Upper lobe of right lung (tissue), 1 donor: ENCODE measurements around the gene TGM3. TPM values are rescaled to one million over a fixed set of nuclear protein-coding genes. Genes with fewer than 3 reads are reported as not detected.

Source experiments
- ATAC-seq: fragments of 200-7000 bp; cut with Tn5 transposase; one replicate; pipeline ENCODE4 v1.9.1; 2020; ENCODE audit warnings: mild to moderate bottlenecking, moderate library complexity
- DNase-seq: peaks from one replicate; pipeline ENCODE4 v3.0.0-alpha.2; 2020
- H3K27ac ChIP-seq: fragments of 200-600 bp; one replicate; pipeline ENCODE4 v1.8.0; 2022
- H3K27me3 ChIP-seq: fragments of 200-600 bp; one replicate; pipeline ENCODE4 v1.8.0; 2022; ENCODE audit warnings: mild to moderate bottlenecking
- H3K36me3 ChIP-seq: fragments of 200-600 bp; one replicate; pipeline ENCODE4 v1.8.0; 2022
- H3K4me1 ChIP-seq: fragments of 200-600 bp; one replicate; pipeline ENCODE4 v1.8.0; 2022
- H3K4me3 ChIP-seq: fragments of 200-600 bp; one replicate; pipeline ENCODE4 v1.8.0; 2022; ENCODE audit warnings: mild to moderate bottlenecking
- H3K9me3 ChIP-seq: fragments of 200-600 bp; one replicate; pipeline ENCODE4 v1.8.0; 2022
- CTCF ChIP-seq: fragments of 200-600 bp; IDR thresholded peaks from one replicate; pipeline ENCODE4 v1.8.0; 2022; ENCODE audit warnings: antibody characterized with exemption
- intact Hi-C: fragments of 100-400 bp; cut with DNase I; formaldehyde crosslinking; loops from one replicate; pipeline ENCODE4 v1.11.0; 2022
- total RNA-seq: library from RNA; stranded (reverse); fragmentation: NEBNext Ultra II Directional; extraction: Animal tissue kit (Norgen Biotek cat#: 25700); gene quantifications from one replicate; pipeline ENCODE4 v1.2.1, GENCODE V29; 2021
- donor health status: DM: no; HTN: yes; CAD: no; lungs with severe emphysema.

The TGM3 gene
- total RNA-seq, 1 donor from 2014 or later = not detected

- no peak overlapping the region for H3K27ac ChIP-seq
- ATAC-seq (no peak), DNase-seq (no peak)
- intact Hi-C loops = no loop called here
- H3K4me1 ChIP-seq = no peaks in the 10 kb centered on the region
- H3K9me3 ChIP-seq = peaks cover 9% of the 10 kb centered on the region
- H3K4me3 ChIP-seq = no peak overlapping the region
- H3K36me3 ChIP-seq = no peaks in the 10 kb centered on the region
- no peaks in the 10 kb centered on the region for H3K27me3 ChIP-seq
- TF ChIP-seq CTCF = no peak
Measured at GRCh38 chr20:2363187-2363586, 67.4 kb downstream of the TGM3 start.

- Histone ChIP-seq H3K9me3 (peaks cover 9% of the 10 kb centered on the region), H3K27ac (no peak overlapping the region), H3K36me3 (no peaks in the 10 kb centered on the region), H3K4me3 (no peak overlapping the region), H3K4me1 (no peaks in the 10 kb centered on the region), H3K27me3 (no peaks in the 10 kb centered on the region)
- intact Hi-C loops = no loop called here
- ATAC-seq (no peak), DNase-seq (no peak)
- TF ChIP-seq CTCF = no peak
Measured at GRCh38 chr20:2363587-2363986, 67.8 kb downstream of the TGM3 start.

- ATAC-seq (no peak), DNase-seq (no peak)
- no peak for TF ChIP-seq CTCF
- Histone ChIP-seq H3K4me3 (no peak overlapping the region), H3K27me3 (no peaks in the 10 kb centered on the region), H3K4me1 (no peaks in the 10 kb centered on the region), H3K27ac (no peak overlapping the region), H3K9me3 (peaks cover 9% of the 10 kb centered on the region), H3K36me3 (no peaks in the 10 kb centered on the region)
- intact Hi-C loops = no loop called here
Measured at GRCh38 chr20:2364044-2364443, 68.2 kb downstream of the TGM3 start.

- H3K9me3 ChIP-seq = peaks cover 9% of the 10 kb centered on the region
- H3K4me1 ChIP-seq = no peaks in the 10 kb centered on the region
- no peaks in the 10 kb centered on the region for H3K36me3 ChIP-seq
- no peak for TF ChIP-seq CTCF
- intact Hi-C loops = no loop called here
- H3K4me3 ChIP-seq = no peak overlapping the region
- no peak for ATAC-seq
- H3K27ac ChIP-seq = no peak overlapping the region
- no peaks in the 10 kb centered on the region for H3K27me3 ChIP-seq
- DNase-seq = no peak
Measured at GRCh38 chr20:2365091-2365490, 69.3 kb downstream of the TGM3 start.

GRCh38 chr20:2365666-2366065, 69.9 kb downstream of the TGM3 start:
- peaks cover 5% of the 10 kb centered on the region for H3K27me3 ChIP-seq
- no peak for ATAC-seq
- no peak for TF ChIP-seq CTCF
- H3K9me3 ChIP-seq = peaks cover 9% of the 10 kb centered on the region
- DNase-seq = no peak
- no peak overlapping the region for H3K4me3 ChIP-seq
- no peak overlapping the region for H3K27ac ChIP-seq
- no peaks in the 10 kb centered on the region for H3K36me3 ChIP-seq
- H3K4me1 ChIP-seq = no peaks in the 10 kb centered on the region
- intact Hi-C loops = no loop called here

GRCh38 chr20:2368621-2369020, 72.8 kb downstream of the TGM3 start:
- intact Hi-C loops = no loop called here
- Histone ChIP-seq H3K4me3 (no peak overlapping the region), H3K36me3 (no peaks in the 10 kb centered on the region), H3K9me3 (no peaks in the 10 kb centered on the region), H3K27me3 (peaks cover 26% of the 10 kb centered on the region), H3K27ac (no peak overlapping the region), H3K4me1 (no peaks in the 10 kb centered on the region)
- TF ChIP-seq CTCF = no peak
- ATAC-seq = no peak
- DNase-seq = no peak
